Trophoblast cell (in vitro differentiated cells and primary cell): ENCODE data around the gene NOS1AP.
"Not testable (repeated sequence)": the region's sequence is repeated elsewhere in the genome, so short reads cannot be mapped to it uniquely, and the experiment has no call there.

ENCODE experiments used
- DNase-seq, 2 donors: peaks; one replicate each; pipeline ENCODE4 v3.0.0-alpha.2; 2016
- H2AFZ ChIP-seq: 2 replicates; pipeline ENCODE4 v1.6.1; 2013; ENCODE audit warnings: low read length, moderate library complexity, mild to moderate bottlenecking; ENCODE audit not compliant: insufficient read depth, poor library complexity
- H2AK5ac ChIP-seq: 2 replicates; pipeline ENCODE4 v1.6.1; 2013; ENCODE audit warnings: mild to moderate bottlenecking, low read length
- H2BK120ac ChIP-seq: 2 replicates; pipeline ENCODE4 v1.6.1; 2013; ENCODE audit warnings: low read length, mild to moderate bottlenecking, moderate library complexity; ENCODE audit not compliant: insufficient read depth, poor library complexity
- H2BK12ac ChIP-seq: 2 replicates; pipeline ENCODE4 v1.6.1; 2013; ENCODE audit warnings: mild to moderate bottlenecking, low read length, moderate library complexity
- H2BK5ac ChIP-seq: 2 replicates; pipeline ENCODE4 v1.6.1; 2013; ENCODE audit warnings: low read length, low read depth, moderate library complexity, mild to moderate bottlenecking; ENCODE audit not compliant: poor library complexity
- H3K14ac ChIP-seq: 2 replicates; pipeline ENCODE4 v1.6.1; 2013; ENCODE audit warnings: mild to moderate bottlenecking, low read length
- H3K18ac ChIP-seq: 2 replicates; pipeline ENCODE4 v1.6.1; 2013; ENCODE audit warnings: mild to moderate bottlenecking, low read length
- H3K23ac ChIP-seq: 2 replicates; pipeline ENCODE4 v1.6.1; 2013; ENCODE audit warnings: low read length
- H3K27ac ChIP-seq: 2 replicates; pipeline ENCODE4 v1.5.1; 2013; ENCODE audit warnings: low read depth, mild to moderate bottlenecking, inconsistent platforms, low read length, moderate library complexity
- H3K27me3 ChIP-seq: 2 replicates; pipeline ENCODE4 v1.6.1; 2013; ENCODE audit warnings: inconsistent platforms, mild to moderate bottlenecking, low read length, moderate library complexity; ENCODE audit not compliant: insufficient read depth
- H3K36me3 ChIP-seq, 2 experiments: 1 replicate in 1 of 2; 2 replicates in 1 of 2; pipeline ENCODE4 v1.6.1; 2013; ENCODE audit warnings: low read length in 2 of 2, mild to moderate bottlenecking in 2 of 2, moderate library complexity in 1 of 2; ENCODE audit not compliant: insufficient read depth in 2 of 2, control insufficient read depth in 1 of 2
- H3K4ac ChIP-seq: 2 replicates; pipeline ENCODE4 v1.6.1; 2013; ENCODE audit warnings: low read depth, mild to moderate bottlenecking, low read length, moderate library complexity
- H3K4me1 ChIP-seq, 2 experiments: 1 replicate in 1 of 2; 2 replicates in 1 of 2; pipeline ENCODE4 v1.6.1; 2013; ENCODE audit warnings: low read length in 2 of 2, mild to moderate bottlenecking in 2 of 2, moderate library complexity in 1 of 2; ENCODE audit not compliant: insufficient read depth in 2 of 2, control insufficient read depth in 1 of 2
- H3K4me2 ChIP-seq: 2 replicates; pipeline ENCODE4 v1.6.1; 2013; ENCODE audit warnings: inconsistent platforms, mild to moderate bottlenecking, low read length, moderate library complexity
- H3K4me3 ChIP-seq: 2 replicates; pipeline ENCODE4 v1.5.1; 2013; ENCODE audit warnings: mild to moderate bottlenecking, low read depth, low read length, inconsistent platforms
- H3K79me1 ChIP-seq: one replicate; pipeline ENCODE4 v1.6.1; 2013; ENCODE audit warnings: low read length
- H3K79me2 ChIP-seq: 2 replicates; pipeline ENCODE4 v1.6.1; 2013; ENCODE audit warnings: low read length, mild to moderate bottlenecking; ENCODE audit not compliant: control insufficient read depth, insufficient read depth, poor library complexity
- H3K9ac ChIP-seq: 2 replicates; pipeline ENCODE4 v1.6.1; 2013; ENCODE audit warnings: mild to moderate bottlenecking, low read length
- H3K9me3 ChIP-seq: 2 replicates; pipeline ENCODE4 v1.6.1; 2013; ENCODE audit warnings: low read depth, mild to moderate bottlenecking, control low read depth, inconsistent platforms, low read length; ENCODE audit not compliant: insufficient read depth
- H4K12ac ChIP-seq: 2 replicates; pipeline ENCODE4 v1.6.1; 2013; ENCODE audit warnings: low read depth, mild to moderate bottlenecking, low read length, moderate library complexity
- H4K8ac ChIP-seq: 2 replicates; pipeline ENCODE4 v1.6.1; 2013; ENCODE audit warnings: low read depth, mild to moderate bottlenecking, low read length, moderate library complexity
- H4K91ac ChIP-seq: one replicate; pipeline ENCODE4 v1.6.1; 2013; ENCODE audit warnings: low read depth, mild to moderate bottlenecking, low read length, moderate library complexity
- WGBS: extraction: QIAGEN DNeasy Blood & Tissue Kit; methylation state at CpG from one replicate; pipeline ENCODE4 v1.1.7; 2013; ENCODE audit warnings: missing lambda C conversion rate; ENCODE audit not compliant: insufficient read length, insufficient coverage; ENCODE audit errors: extremely low coverage; 5-methylcytosine and 5-hydroxymethylcytosine counted together

The NOS1AP gene

GRCh38 chr1:162062542-162063015 lies 6.9 kb upstream of the NOS1AP start:
- Histone ChIP-seq H2BK5ac (no peak overlapping the region), H4K12ac (no peak overlapping the region), H3K79me1 (peaks cover 3% of the 10 kb centered on the region), H3K18ac (no peak overlapping the region), H4K8ac (no peak overlapping the region), H2BK120ac (no peak overlapping the region), H3K9ac (no peak overlapping the region), H3K4ac (no peak overlapping the region), H4K91ac (no peak overlapping the region), H3K36me3 (no peaks in the 10 kb centered on the region), H2BK12ac (no peak overlapping the region), H3K79me2 (no peaks in the 10 kb centered on the region), H3K14ac (no peak overlapping the region), H2AFZ (no peak overlapping the region), H3K4me2 (no peak overlapping the region), H3K4me3 (no peak overlapping the region), H3K27ac (no peak overlapping the region), H3K27me3 (no peaks in the 10 kb centered on the region), H3K9me3 (no peaks in the 10 kb centered on the region), H3K23ac (no peak overlapping the region), H2AK5ac (no peak overlapping the region), H3K4me1 (no peaks in the 10 kb centered on the region)
- WGBS: no CpG with 5 or more reads among the region's 4 CpGs
- DNase-seq: no peak

DNA sequence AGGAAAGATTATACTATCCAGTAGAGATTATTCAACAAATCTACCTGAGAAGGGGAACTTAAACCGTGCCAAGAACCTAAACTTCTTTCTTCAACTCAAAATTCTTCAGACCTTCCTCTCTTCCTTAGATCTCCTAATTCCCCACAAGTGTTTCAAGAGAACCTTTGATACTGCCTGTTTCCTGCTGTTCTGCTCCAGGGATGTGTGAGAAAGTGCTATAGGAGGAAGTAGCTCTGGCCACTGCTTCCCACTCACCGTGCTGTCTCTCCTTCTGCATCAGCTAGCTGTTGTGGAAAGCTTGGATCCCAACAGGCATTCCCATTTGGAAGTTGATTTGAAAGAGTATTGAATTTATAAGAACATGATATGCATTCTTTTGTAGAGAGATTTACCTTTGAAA lies 4.5 kb upstream of the NOS1AP start:
- Histone ChIP-seq H3K4me3 (no peak overlapping the region), H3K79me1 (peaks cover 6% of the 10 kb centered on the region), H3K18ac (no peak overlapping the region), H3K14ac (no peak overlapping the region), H3K4ac (no peak overlapping the region), H3K9me3 (no peaks in the 10 kb centered on the region), H2BK5ac (no peak overlapping the region), H3K36me3 (no peaks in the 10 kb centered on the region), H3K79me2 (no peaks in the 10 kb centered on the region), H4K12ac (no peak overlapping the region), H2AK5ac (no peak overlapping the region), H3K27me3 (no peaks in the 10 kb centered on the region), H4K91ac (no peak overlapping the region), H2BK120ac (no peak overlapping the region), H3K4me1 (peaks cover 2 to 3% of the 10 kb centered on the region in 2 experiments), H4K8ac (no peak overlapping the region), H3K23ac (no peak overlapping the region), H2AFZ (no peak overlapping the region), H3K4me2 (no peak overlapping the region), H3K9ac (no peak overlapping the region), H2BK12ac (no peak overlapping the region), H3K27ac (no peak overlapping the region)
- DNase-seq: no peak
- WGBS: no CpG with 5 or more reads among the region's 2 CpGs

DNA sequence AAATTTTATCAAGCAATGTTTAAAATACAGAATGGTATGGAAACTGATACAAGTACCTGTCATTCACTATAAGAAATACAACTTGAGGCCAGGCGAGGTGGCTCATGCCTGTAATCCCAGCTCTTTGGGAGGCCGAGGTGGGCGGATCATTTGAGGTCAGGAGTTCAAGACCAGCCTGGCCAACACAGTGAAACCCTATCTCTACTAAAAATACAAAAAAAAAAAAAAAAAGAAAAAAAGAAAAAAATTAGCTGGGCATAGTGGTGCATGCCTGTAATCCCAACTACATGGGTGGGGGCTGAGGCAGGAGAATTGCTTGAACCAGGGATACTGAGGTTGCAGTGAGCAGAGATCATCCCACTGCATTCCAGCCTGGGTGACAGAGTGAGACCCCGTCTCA lies 2.7 kb upstream of the NOS1AP start:
- not testable (repeated sequence) for H2BK12ac ChIP-seq, H4K91ac ChIP-seq, H3K9me3 ChIP-seq, H2AFZ ChIP-seq, H4K8ac ChIP-seq, H3K27ac ChIP-seq, H3K4ac ChIP-seq, H3K36me3 ChIP-seq, H2BK5ac ChIP-seq, H3K18ac ChIP-seq, H3K4me2 ChIP-seq, H3K27me3 ChIP-seq, H3K14ac ChIP-seq, H4K12ac ChIP-seq, H2BK120ac ChIP-seq, H3K23ac ChIP-seq, H2AK5ac ChIP-seq, H3K79me1 ChIP-seq, DNase-seq, H3K9ac ChIP-seq, H3K4me3 ChIP-seq, H3K79me2 ChIP-seq
- H3K4me1 ChIP-seq: peaks cover 5 to 11% of the 10 kb centered on the region in 2 experiments
- no CpG with 5 or more reads among the region's 4 CpGs for WGBS

- no peak overlapping the region for H3K27ac ChIP-seq
Measured at GRCh38 chr1:162067466-162067865, 2.0 kb upstream of the NOS1AP start.

More at GRCh38 chr1:162067466-162067865, 2.0 kb upstream of the NOS1AP start:
- Histone ChIP-seq H3K36me3 (no peaks in the 10 kb centered on the region), H3K23ac (no peak overlapping the region), H3K4me1 (peaks cover 5 to 11% of the 10 kb centered on the region in 2 experiments), H3K4me3 (no peak overlapping the region), H2BK12ac (no peak overlapping the region), H4K91ac (no peak overlapping the region), H2AK5ac (no peak overlapping the region), H3K27me3 (no peaks in the 10 kb centered on the region), H3K4ac (no peak overlapping the region), H2BK120ac (no peak overlapping the region), H4K12ac (no peak overlapping the region), H3K4me2 (no peak overlapping the region), H3K9ac (no peak overlapping the region), H2AFZ (no peak overlapping the region), H3K79me1 (peaks cover 5% of the 10 kb centered on the region), H3K14ac (no peak overlapping the region), H3K79me2 (no peaks in the 10 kb centered on the region), H4K8ac (no peak overlapping the region), H3K18ac (no peak overlapping the region), H3K9me3 (no peaks in the 10 kb centered on the region), H2BK5ac (no peak overlapping the region)
- WGBS: no CpG with 5 or more reads among the region's 1 CpG
- no peak for DNase-seq
